Measurements from ENCODE around the gene AUNIP.
A peak's percentile ranks its signal among the peaks of the same experiment; 100 is the strongest.

Gene AUNIP

DNA sequence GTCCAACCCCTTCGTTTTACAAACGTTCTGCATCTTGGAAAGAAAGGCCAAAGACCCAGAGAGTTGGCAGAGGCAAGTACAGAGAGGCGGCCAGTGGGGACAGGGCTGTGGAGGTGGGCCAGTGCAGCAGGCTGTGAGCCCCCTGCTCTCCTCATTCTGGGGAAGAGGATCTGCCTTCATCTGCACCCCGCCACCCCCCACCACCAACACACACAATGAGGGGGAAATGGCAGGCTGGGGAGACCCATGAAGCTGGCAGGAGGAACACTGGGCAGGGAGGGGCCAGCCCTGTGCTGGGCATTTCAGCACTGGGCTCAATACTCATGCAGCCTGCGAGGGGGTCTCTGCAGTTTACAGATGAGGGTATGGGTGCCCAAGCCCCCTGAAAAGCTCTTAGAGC is 32.3 kb upstream of the AUNIP start:
- Histone ChIP-seq H3K23ac (ENCODE audit: low read length) (no peak overlapping the region), H3K9ac (ENCODE audit: low read length) (no peak overlapping the region), H3K36me3 (ENCODE audit: control insufficient read depth in 1 of 2, insufficient read depth in 2 of 2, low read length in 2 of 2) (peaks cover 4 to 6% of the 10 kb centered on the region in 2 experiments), H3K4me1 (ENCODE audit: control insufficient read depth in 1 of 2, insufficient read depth in 2 of 2, low read length in 2 of 2) (peaks cover 21 to 31% of the 10 kb centered on the region in 2 experiments), H3K27ac (ENCODE audit: low read depth, low read length) (peak overlapping the region; percentile 93), H3K79me1 (ENCODE audit: low read length) (peaks cover 23% of the 10 kb centered on the region), H4K91ac (ENCODE audit: low read depth, low read length) (peak overlapping the region; percentile 99), H2BK12ac (ENCODE audit: low read length) (peak overlapping the region; percentile 99), H2BK120ac (ENCODE audit: insufficient read depth, low read length, poor library complexity) (peak overlapping the region; percentile 98), H2BK5ac (ENCODE audit: low read depth, low read length, poor library complexity) (peak overlapping the region; percentile 94), H3K14ac (ENCODE audit: low read length) (peak overlapping the region; percentile 85), H3K4ac (ENCODE audit: low read depth, low read length) (peak overlapping the region; percentile 68), H3K27me3 (ENCODE audit: insufficient read depth, low read length) (no peaks in the 10 kb centered on the region), H4K12ac (ENCODE audit: low read depth, low read length) (peak overlapping the region; percentile 11), H2AK5ac (ENCODE audit: low read length) (peak overlapping the region; percentile 97), H3K4me3 (ENCODE audit: low read depth, low read length) (no peak overlapping the region), H3K18ac (ENCODE audit: low read length) (peak overlapping the region; percentile 94), H3K4me2 (ENCODE audit: low read length) (no peak overlapping the region), H3K9me3 (ENCODE audit: insufficient read depth, low read depth, low read length) (no peaks in the 10 kb centered on the region), H2AFZ (ENCODE audit: insufficient read depth, low read length, poor library complexity) (no peak overlapping the region), H3K79me2 (ENCODE audit: control insufficient read depth, insufficient read depth, low read length, poor library complexity) (peaks cover 5% of the 10 kb centered on the region), H4K8ac (ENCODE audit: low read depth, low read length) (peak overlapping the region; percentile 88)
- no CpG with 5 or more reads among the region's 5 CpGs for WGBS (ENCODE audit: extremely low coverage, insufficient coverage, insufficient read length)
- DNase-seq: no peak

DNA sequence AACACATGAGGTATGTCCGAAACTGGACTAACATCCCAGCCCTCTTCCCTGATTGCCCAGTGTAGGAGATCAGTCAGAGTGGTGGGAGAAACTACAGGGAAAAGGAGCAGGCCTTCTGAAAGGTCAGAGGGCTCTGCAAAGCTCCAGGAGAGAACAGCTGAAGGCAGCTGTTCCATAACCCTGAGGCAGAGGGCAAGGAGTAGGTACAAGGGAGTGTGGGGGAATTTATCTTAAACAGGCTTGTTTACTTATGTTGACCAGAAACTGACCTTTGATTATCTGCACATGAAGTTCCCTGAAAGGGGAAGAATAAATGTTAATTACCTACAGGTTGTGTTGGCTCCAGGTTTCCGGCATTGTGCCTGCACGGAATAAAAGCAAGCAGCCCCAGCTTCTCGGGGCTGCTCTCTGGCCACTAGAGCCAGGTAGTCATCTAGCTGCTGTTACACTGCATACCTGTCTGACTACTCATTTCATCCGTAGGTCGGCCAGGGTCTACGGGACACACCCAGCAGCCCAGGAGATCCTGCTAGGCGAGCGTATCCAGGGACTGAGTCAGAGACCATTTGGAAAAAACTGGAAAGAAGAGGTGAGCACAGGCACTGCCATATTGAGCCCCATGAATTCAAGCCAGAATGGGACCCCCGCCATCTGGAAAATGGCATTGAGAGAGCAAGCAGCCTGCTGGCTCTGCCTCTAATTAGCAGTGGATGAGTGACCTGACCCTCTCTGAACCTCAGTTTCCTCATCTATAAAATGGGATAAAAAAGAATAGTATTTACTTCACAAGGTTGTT is 31.2 kb upstream of the AUNIP start:
- H2BK5ac ChIP-seq (ENCODE audit: low read depth, low read length, poor library complexity): peak overlapping the region; percentile 56
- H2BK12ac ChIP-seq (ENCODE audit: low read length): peak overlapping the region; percentile 8
- no peak overlapping the region for H3K4ac ChIP-seq (ENCODE audit: low read depth, low read length)
- peak overlapping the region; percentile 56 for H4K91ac ChIP-seq (ENCODE audit: low read depth, low read length)
- peak overlapping the region; percentile 37 for H2BK120ac ChIP-seq (ENCODE audit: insufficient read depth, low read length, poor library complexity)
- no CpG with 5 or more reads among the region's 10 CpGs for WGBS (ENCODE audit: extremely low coverage, insufficient coverage, insufficient read length)
- peaks cover 23% of the 10 kb centered on the region for H3K79me1 ChIP-seq (ENCODE audit: low read length)
- peak overlapping the region; percentile 11 for H3K4me2 ChIP-seq (ENCODE audit: low read length)
- H3K4me1 ChIP-seq (ENCODE audit: control insufficient read depth in 1 of 2, insufficient read depth in 2 of 2, low read length in 2 of 2): peaks cover 21 to 29% of the 10 kb centered on the region in 2 experiments
- peak; percentile 92 to 94 for DNase-seq
- H3K4me3 ChIP-seq (ENCODE audit: low read depth, low read length): no peak overlapping the region
- H2AK5ac ChIP-seq (ENCODE audit: low read length): no peak overlapping the region
- H3K23ac ChIP-seq (ENCODE audit: low read length): no peak overlapping the region
- H4K8ac ChIP-seq (ENCODE audit: low read depth, low read length): peak overlapping the region; percentile 42
- no peaks in the 10 kb centered on the region for H3K9me3 ChIP-seq (ENCODE audit: insufficient read depth, low read depth, low read length)
- peaks cover 5% of the 10 kb centered on the region for H3K79me2 ChIP-seq (ENCODE audit: control insufficient read depth, insufficient read depth, low read length, poor library complexity)
- H3K9ac ChIP-seq (ENCODE audit: low read length): no peak overlapping the region
- no peak overlapping the region for H3K18ac ChIP-seq (ENCODE audit: low read length)
- no peaks in the 10 kb centered on the region for H3K27me3 ChIP-seq (ENCODE audit: insufficient read depth, low read length)
- no peak overlapping the region for H2AFZ ChIP-seq (ENCODE audit: insufficient read depth, low read length, poor library complexity)
- peak overlapping the region; percentile 20 for H3K14ac ChIP-seq (ENCODE audit: low read length)
- H4K12ac ChIP-seq (ENCODE audit: low read depth, low read length): no peak overlapping the region
- H3K27ac ChIP-seq (ENCODE audit: low read depth, low read length): peak overlapping the region; percentile 92
- peaks cover 4 to 5% of the 10 kb centered on the region in 2 experiments for H3K36me3 ChIP-seq (ENCODE audit: control insufficient read depth in 1 of 2, insufficient read depth in 2 of 2, low read length in 2 of 2)

DNA sequence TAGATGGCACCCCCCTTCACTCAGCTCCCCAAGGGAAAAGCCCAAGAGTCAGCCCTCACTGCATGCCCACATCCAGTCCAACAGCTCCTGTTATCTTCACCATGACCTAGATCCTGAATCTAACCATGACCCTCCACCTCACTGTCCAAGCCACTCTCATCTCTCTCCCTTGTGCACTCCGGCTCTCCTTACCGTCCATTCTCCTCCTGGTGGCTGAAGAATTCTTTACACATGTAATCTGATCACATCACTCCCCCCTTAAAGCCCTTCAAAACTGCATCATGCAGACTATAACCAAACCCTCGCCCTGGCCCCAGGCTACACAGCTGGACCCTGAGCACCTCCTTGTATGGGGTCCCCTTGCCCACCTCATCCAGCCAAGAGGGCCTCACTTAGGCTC is 30.2 kb upstream of the AUNIP start:
- H3K4ac ChIP-seq (ENCODE audit: low read depth, low read length): no peak overlapping the region
- no peak overlapping the region for H3K23ac ChIP-seq (ENCODE audit: low read length)
- peak overlapping the region; percentile 9 for H2AK5ac ChIP-seq (ENCODE audit: low read length)
- DNase-seq: peak in 1 of 2 donors; percentile 54
- no peak overlapping the region for H3K9ac ChIP-seq (ENCODE audit: low read length)
- peak overlapping the region; percentile 9 for H2BK120ac ChIP-seq (ENCODE audit: insufficient read depth, low read length, poor library complexity)
- H3K27ac ChIP-seq (ENCODE audit: low read depth, low read length): peak overlapping the region; percentile 92
- no peaks in the 10 kb centered on the region for H3K9me3 ChIP-seq (ENCODE audit: insufficient read depth, low read depth, low read length)
- WGBS (ENCODE audit: extremely low coverage, insufficient coverage, insufficient read length): no CpG with 5 or more reads among the region's 3 CpGs
- no peak overlapping the region for H4K12ac ChIP-seq (ENCODE audit: low read depth, low read length)
- no peak overlapping the region for H3K4me3 ChIP-seq (ENCODE audit: low read depth, low read length)
- H2AFZ ChIP-seq (ENCODE audit: insufficient read depth, low read length, poor library complexity): no peak overlapping the region
- H3K4me2 ChIP-seq (ENCODE audit: low read length): no peak overlapping the region
- H2BK5ac ChIP-seq (ENCODE audit: low read depth, low read length, poor library complexity): peak overlapping the region; percentile 2
- peak overlapping the region; percentile 20 for H3K14ac ChIP-seq (ENCODE audit: low read length)
- no peak overlapping the region for H3K18ac ChIP-seq (ENCODE audit: low read length)
- H3K27me3 ChIP-seq (ENCODE audit: insufficient read depth, low read length): no peaks in the 10 kb centered on the region
- H3K79me1 ChIP-seq (ENCODE audit: low read length): peaks cover 23% of the 10 kb centered on the region
- peaks cover 4 to 9% of the 10 kb centered on the region in 2 experiments for H3K36me3 ChIP-seq (ENCODE audit: control insufficient read depth in 1 of 2, insufficient read depth in 2 of 2, low read length in 2 of 2)
- no peak overlapping the region for H4K8ac ChIP-seq (ENCODE audit: low read depth, low read length)
- peak overlapping the region; percentile 8 for H2BK12ac ChIP-seq (ENCODE audit: low read length)
- peaks cover 5% of the 10 kb centered on the region for H3K79me2 ChIP-seq (ENCODE audit: control insufficient read depth, insufficient read depth, low read length, poor library complexity)
- peak overlapping the region; percentile 56 for H4K91ac ChIP-seq (ENCODE audit: low read depth, low read length)
- peaks cover 21 to 29% of the 10 kb centered on the region in 2 experiments for H3K4me1 ChIP-seq (ENCODE audit: control insufficient read depth in 1 of 2, insufficient read depth in 2 of 2, low read length in 2 of 2)

DNA sequence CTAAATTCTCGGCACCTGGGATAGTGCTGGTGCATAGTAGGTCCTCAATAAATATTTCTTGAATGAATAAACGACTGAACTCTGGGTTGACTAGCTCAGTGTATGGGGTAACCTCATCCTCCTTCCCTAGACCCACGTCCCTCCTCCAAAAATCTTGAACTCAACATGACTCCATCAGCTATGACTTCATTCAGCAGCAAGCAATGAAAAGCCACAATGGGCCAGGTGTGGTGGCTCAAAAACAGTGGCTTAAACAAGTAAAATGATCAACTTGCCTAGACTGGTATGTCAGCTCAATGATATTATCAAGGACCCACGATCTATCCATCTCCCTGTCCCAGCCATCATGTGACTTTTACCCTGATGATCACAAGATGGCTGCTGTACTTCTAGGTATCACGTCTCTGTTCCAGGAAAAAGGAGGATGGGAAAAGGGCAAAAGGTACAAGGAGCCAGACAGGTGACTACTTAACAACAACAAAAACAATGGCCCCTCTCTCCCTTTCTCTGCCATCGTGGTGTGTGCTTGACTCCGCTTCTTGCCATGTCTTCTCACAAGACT is 29.2 kb upstream of the AUNIP start:
- no CpG with 5 or more reads among the region's 7 CpGs for WGBS (ENCODE audit: extremely low coverage, insufficient coverage, insufficient read length)
- no peak overlapping the region for H4K91ac ChIP-seq (ENCODE audit: low read depth, low read length)
- H3K79me2 ChIP-seq (ENCODE audit: control insufficient read depth, insufficient read depth, low read length, poor library complexity): peaks cover 5% of the 10 kb centered on the region

More for the DNA sequence above, 29.2 kb upstream of the AUNIP start:
- Histone ChIP-seq H3K4me2 (ENCODE audit: low read length) (no peak overlapping the region), H3K9me3 (ENCODE audit: insufficient read depth, low read depth, low read length) (no peaks in the 10 kb centered on the region), H3K18ac (ENCODE audit: low read length) (no peak overlapping the region), H3K23ac (ENCODE audit: low read length) (no peak overlapping the region), H3K14ac (ENCODE audit: low read length) (no peak overlapping the region), H3K79me1 (ENCODE audit: low read length) (peaks cover 23% of the 10 kb centered on the region), H3K9ac (ENCODE audit: low read length) (no peak overlapping the region), H3K27ac (ENCODE audit: low read depth, low read length) (no peak overlapping the region), H2BK5ac (ENCODE audit: low read depth, low read length, poor library complexity) (peak overlapping the region; percentile 21), H2BK120ac (ENCODE audit: insufficient read depth, low read length, poor library complexity) (no peak overlapping the region), H3K36me3 (ENCODE audit: control insufficient read depth in 1 of 2, insufficient read depth in 2 of 2, low read length in 2 of 2) (peaks cover 0 to 6% of the 10 kb centered on the region in 2 experiments), H3K4me1 (ENCODE audit: control insufficient read depth in 1 of 2, insufficient read depth in 2 of 2, low read length in 2 of 2) (peaks cover 21 to 29% of the 10 kb centered on the region in 2 experiments), H4K12ac (ENCODE audit: low read depth, low read length) (no peak overlapping the region), H2BK12ac (ENCODE audit: low read length) (peak overlapping the region; percentile 46), H3K4me3 (ENCODE audit: low read depth, low read length) (no peak overlapping the region), H2AFZ (ENCODE audit: insufficient read depth, low read length, poor library complexity) (no peak overlapping the region), H3K4ac (ENCODE audit: low read depth, low read length) (no peak overlapping the region), H4K8ac (ENCODE audit: low read depth, low read length) (no peak overlapping the region), H3K27me3 (ENCODE audit: insufficient read depth, low read length) (no peaks in the 10 kb centered on the region), H2AK5ac (ENCODE audit: low read length) (peak overlapping the region; percentile 18)
- peak in 1 of 2 donors; percentile 40 for DNase-seq
